SK-N-SH treated with all-trans-retinoic acid at 6 μM for 48 hours (cell line): ENCODE results near the gene ZEB2.

ENCODE experiments used
- ATAC-seq: fragments of 200-7000 bp; cut with Tn5 transposase; 3 replicates; pipeline ENCODE4 v1.9.1; 2020; ENCODE audit warnings: mild to moderate bottlenecking, moderate library complexity
- ARNTL ChIP-seq: fragments of 450-650 bp; formaldehyde crosslinking; IDR thresholded peaks from 2 replicates; pipeline ENCODE4 v1.5.0; 2020; ENCODE audit warnings: low read depth, mild to moderate bottlenecking, moderate library complexity, borderline replicate concordance
- BACH2 ChIP-seq: fragments of 250-450 bp; sonication (Bioruptor Pico); IDR thresholded peaks from 2 replicates; pipeline ENCODE4 v1.9.0; 2021; ENCODE audit warnings: mild to moderate bottlenecking, borderline replicate concordance
- CSDC2 ChIP-seq: fragments of 250-450 bp; sonication (Bioruptor Pico); IDR thresholded peaks from 2 replicates; pipeline ENCODE4 v1.5.0; 2020; ENCODE audit warnings: mild to moderate bottlenecking, moderate library complexity
- ESRRG ChIP-seq: fragments of 250-450 bp; sonication (Bioruptor Pico); IDR thresholded peaks from 2 replicates; pipeline ENCODE4 v1.6.1; 2021; ENCODE audit warnings: mild to moderate bottlenecking
- GLIS3 ChIP-seq: fragments of 250-450 bp; sonication (Bioruptor Pico); IDR thresholded peaks from 2 replicates; pipeline ENCODE4 v1.5.0; 2020; ENCODE audit warnings: mild to moderate bottlenecking, moderate library complexity
- ISL1 ChIP-seq: fragments of 250-450 bp; sonication (Bioruptor Pico); IDR thresholded peaks from 2 replicates; pipeline ENCODE4 v2.1.2; 2022; ENCODE audit warnings: mild to moderate bottlenecking, moderate library complexity
- OSR1 ChIP-seq: fragments of 250-450 bp; sonication (Bioruptor Pico); IDR thresholded peaks from 2 replicates; pipeline ENCODE4 v1.8.0; 2022; ENCODE audit warnings: moderate library complexity, mild to moderate bottlenecking, inconsistent platforms
- PPARA ChIP-seq: fragments of 250-450 bp; sonication (Bioruptor Pico); IDR thresholded peaks from 2 replicates; pipeline ENCODE4 v1.5.0; 2020; ENCODE audit warnings: mild to moderate bottlenecking, borderline replicate concordance
- RARB ChIP-seq: fragments of 250-450 bp; sonication (Bioruptor Pico); IDR thresholded peaks from 2 replicates; pipeline ENCODE4 v1.8.0; 2021; ENCODE audit warnings: mild to moderate bottlenecking, moderate library complexity
- SNAI2 ChIP-seq: fragments of 250-450 bp; sonication (Bioruptor Pico); IDR thresholded peaks from 2 replicates; pipeline ENCODE4 v1.5.0; 2020; ENCODE audit warnings: mild to moderate bottlenecking, moderate library complexity
- TCF4 ChIP-seq: fragments of 250-450 bp; sonication (Bioruptor Pico); IDR thresholded peaks from 2 replicates; pipeline ENCODE4 v1.8.0; 2021; ENCODE audit warnings: mild to moderate bottlenecking, moderate library complexity, borderline replicate concordance
- TOX ChIP-seq: fragments of 250-450 bp; sonication (Bioruptor Pico); IDR thresholded peaks from 2 replicates; pipeline ENCODE4 v1.8.0; 2021; ENCODE audit warnings: mild to moderate bottlenecking, moderate library complexity, borderline replicate concordance
- ZC3H10 ChIP-seq: fragments of 250-450 bp; sonication (Bioruptor Pico); IDR thresholded peaks from 2 replicates; pipeline ENCODE4 v1.5.1; 2021; ENCODE audit warnings: mild to moderate bottlenecking, moderate library complexity
- ZFP3 ChIP-seq: fragments of 250-450 bp; sonication (Bioruptor Pico); IDR thresholded peaks from 2 replicates; pipeline ENCODE4 v1.5.0; 2020; ENCODE audit warnings: mild to moderate bottlenecking, moderate library complexity
- ZFP30 ChIP-seq: fragments of 450-650 bp; formaldehyde crosslinking; IDR thresholded peaks from 2 replicates; pipeline ENCODE4 v1.5.0; 2022; ENCODE audit warnings: mild to moderate bottlenecking, moderate library complexity
- ZNF565 ChIP-seq: fragments of 450-650 bp; formaldehyde crosslinking; conservative IDR thresholded peaks from 2 replicates; pipeline ENCODE4 v1.5.0; 2020; ENCODE audit warnings: low read depth, mild to moderate bottlenecking, moderate library complexity
- ZNF70 ChIP-seq: fragments of 450-650 bp; formaldehyde crosslinking; IDR thresholded peaks from 2 replicates; pipeline ENCODE4 v1.5.0; 2020; ENCODE audit warnings: mild to moderate bottlenecking, moderate library complexity
- ZNF8 ChIP-seq: fragments of 450-650 bp; formaldehyde crosslinking; IDR thresholded peaks from 2 replicates; pipeline ENCODE4 v1.5.0; 2020; ENCODE audit warnings: mild to moderate bottlenecking, moderate library complexity
- TF ChIP-seq, protein P1 (sequence below): fragments of 250-450 bp; sonication (Bioruptor Pico); IDR thresholded peaks from 2 replicates; pipeline ENCODE4 v1.5.1; 2020; ENCODE audit warnings: low read depth, mild to moderate bottlenecking, moderate library complexity
- TF ChIP-seq, protein P2 (sequence below): fragments of 250-450 bp; sonication (Bioruptor Pico); IDR thresholded peaks from 2 replicates; pipeline ENCODE4 v1.8.0; 2020; ENCODE audit warnings: mild to moderate bottlenecking, moderate library complexity, borderline replicate concordance
- TF ChIP-seq, protein P3 (sequence below): fragments of 250-450 bp; sonication (Bioruptor Pico); IDR thresholded peaks from 2 replicates; pipeline ENCODE4 v1.5.1; 2021; ENCODE audit warnings: mild to moderate bottlenecking, moderate library complexity
- TF ChIP-seq, protein P4 (sequence below): fragments of 250-450 bp; sonication (Bioruptor Pico); IDR thresholded peaks from 2 replicates; pipeline ENCODE4 v1.8.0; 2021; ENCODE audit warnings: low read depth, mild to moderate bottlenecking, moderate library complexity, borderline replicate concordance
- TF ChIP-seq, protein P5 (sequence below): fragments of 250-450 bp; sonication (Bioruptor Pico); IDR thresholded peaks from 2 replicates; pipeline ENCODE4 v1.5.0; 2020; ENCODE audit warnings: mild to moderate bottlenecking, moderate library complexity

The ZEB2 gene

DNA sequence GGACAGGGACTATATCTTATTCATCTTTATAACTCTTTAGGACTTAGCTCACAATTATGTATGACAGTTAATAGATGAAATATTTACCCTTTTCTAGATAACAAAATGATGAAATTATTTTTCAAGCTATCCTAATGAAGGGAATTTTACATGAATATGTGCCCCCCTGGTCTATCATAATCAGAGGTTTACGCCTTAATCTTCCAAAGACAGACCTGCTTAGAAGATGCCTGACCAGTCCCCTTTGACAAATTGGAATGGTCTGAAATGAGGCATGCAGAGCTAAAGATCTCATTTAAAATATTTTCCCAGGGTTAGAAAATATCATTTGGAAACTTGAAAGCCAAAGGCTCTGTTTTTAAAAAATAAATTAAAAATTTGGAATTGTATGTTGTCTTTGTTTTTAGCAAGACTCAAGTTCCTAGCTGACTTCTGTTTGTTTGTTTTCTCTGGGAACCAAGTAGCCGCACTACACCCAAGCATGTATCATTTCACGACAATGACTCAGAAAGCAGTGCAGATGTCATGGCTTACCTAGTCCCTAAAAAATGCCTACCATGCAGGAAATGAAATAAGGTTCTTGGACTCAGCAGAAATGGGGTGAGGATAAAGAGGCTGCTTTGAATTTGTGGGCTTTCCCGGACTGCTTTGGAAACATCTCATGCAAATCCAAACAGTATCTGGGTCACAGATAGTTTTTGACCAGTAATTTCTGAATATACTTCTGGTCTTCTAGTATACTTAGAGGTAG, 162.1 kb downstream of the ZEB2 start:
- TF ChIP-seq, protein P1, sequence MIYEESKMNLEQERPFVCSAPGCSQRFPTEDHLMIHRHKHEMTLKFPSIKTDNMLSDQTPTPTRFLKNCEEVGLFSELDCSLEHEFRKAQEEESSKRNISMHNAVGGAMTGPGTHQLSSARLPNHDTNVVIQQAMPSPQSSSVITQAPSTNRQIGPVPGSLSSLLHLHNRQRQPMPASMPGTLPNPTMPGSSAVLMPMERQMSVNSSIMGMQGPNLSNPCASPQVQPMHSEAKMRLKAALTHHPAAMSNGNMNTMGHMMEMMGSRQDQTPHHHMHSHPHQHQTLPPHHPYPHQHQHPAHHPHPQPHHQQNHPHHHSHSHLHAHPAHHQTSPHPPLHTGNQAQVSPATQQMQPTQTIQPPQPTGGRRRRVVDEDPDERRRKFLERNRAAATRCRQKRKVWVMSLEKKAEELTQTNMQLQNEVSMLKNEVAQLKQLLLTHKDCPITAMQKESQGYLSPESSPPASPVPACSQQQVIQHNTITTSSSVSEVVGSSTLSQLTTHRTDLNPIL (CRISPR knock-in tag) = 0 out of 2 replicates have a peak, but pooled peaks have one; percentile 35
- no peak for TF ChIP-seq ZNF8 (CRISPR knock-in tag)
- no peak for TF ChIP-seq PPARA (CRISPR knock-in tag)
- ATAC-seq = peak; percentile 97

DNA sequence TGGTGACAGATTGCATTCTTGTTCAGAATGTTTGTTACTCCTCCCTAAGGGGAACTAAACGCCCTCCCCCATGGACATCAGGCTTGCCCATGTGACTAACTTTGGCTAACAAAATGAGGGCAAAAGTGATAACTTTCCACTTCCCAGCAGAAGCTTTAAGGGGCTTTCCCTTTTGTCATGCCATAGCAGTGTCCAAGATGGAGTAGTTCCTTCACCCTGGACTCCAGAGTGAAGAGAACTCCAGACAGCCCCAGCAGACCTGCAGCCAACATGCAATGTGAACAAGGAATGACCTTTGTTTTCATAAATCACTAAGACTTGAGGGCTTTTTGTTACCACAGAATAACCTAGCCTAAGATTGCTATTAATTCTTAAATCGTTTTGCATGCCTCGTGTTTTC, 163.5 kb downstream of the ZEB2 start:
- TF ChIP-seq, protein P2, sequence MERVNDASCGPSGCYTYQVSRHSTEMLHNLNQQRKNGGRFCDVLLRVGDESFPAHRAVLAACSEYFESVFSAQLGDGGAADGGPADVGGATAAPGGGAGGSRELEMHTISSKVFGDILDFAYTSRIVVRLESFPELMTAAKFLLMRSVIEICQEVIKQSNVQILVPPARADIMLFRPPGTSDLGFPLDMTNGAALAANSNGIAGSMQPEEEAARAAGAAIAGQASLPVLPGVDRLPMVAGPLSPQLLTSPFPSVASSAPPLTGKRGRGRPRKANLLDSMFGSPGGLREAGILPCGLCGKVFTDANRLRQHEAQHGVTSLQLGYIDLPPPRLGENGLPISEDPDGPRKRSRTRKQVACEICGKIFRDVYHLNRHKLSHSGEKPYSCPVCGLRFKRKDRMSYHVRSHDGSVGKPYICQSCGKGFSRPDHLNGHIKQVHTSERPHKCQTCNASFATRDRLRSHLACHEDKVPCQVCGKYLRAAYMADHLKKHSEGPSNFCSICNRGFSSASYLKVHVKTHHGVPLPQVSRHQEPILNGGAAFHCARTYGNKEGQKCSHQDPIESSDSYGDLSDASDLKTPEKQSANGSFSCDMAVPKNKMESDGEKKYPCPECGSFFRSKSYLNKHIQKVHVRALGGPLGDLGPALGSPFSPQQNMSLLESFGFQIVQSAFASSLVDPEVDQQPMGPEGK (CRISPR knock-in tag) = no peak
- TF ChIP-seq TCF4 (CRISPR knock-in tag) = no peak
- no peak for TF ChIP-seq SNAI2 (CRISPR knock-in tag)
- TF ChIP-seq ISL1 (CRISPR knock-in tag) = no peak
- no peak for TF ChIP-seq GLIS3 (CRISPR knock-in tag)
- TF ChIP-seq, protein P3, sequence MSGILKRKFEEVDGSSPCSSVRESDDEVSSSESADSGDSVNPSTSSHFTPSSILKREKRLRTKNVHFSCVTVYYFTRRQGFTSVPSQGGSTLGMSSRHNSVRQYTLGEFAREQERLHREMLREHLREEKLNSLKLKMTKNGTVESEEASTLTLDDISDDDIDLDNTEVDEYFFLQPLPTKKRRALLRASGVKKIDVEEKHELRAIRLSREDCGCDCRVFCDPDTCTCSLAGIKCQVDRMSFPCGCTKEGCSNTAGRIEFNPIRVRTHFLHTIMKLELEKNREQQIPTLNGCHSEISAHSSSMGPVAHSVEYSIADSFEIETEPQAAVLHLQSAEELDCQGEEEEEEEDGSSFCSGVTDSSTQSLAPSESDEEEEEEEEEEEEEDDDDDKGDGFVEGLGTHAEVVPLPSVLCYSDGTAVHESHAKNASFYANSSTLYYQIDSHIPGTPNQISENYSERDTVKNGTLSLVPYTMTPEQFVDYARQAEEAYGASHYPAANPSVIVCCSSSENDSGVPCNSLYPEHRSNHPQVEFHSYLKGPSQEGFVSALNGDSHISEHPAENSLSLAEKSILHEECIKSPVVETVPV = no peak
- TF ChIP-seq OSR1 (CRISPR knock-in tag) = no peak
- TF ChIP-seq, protein P4, sequence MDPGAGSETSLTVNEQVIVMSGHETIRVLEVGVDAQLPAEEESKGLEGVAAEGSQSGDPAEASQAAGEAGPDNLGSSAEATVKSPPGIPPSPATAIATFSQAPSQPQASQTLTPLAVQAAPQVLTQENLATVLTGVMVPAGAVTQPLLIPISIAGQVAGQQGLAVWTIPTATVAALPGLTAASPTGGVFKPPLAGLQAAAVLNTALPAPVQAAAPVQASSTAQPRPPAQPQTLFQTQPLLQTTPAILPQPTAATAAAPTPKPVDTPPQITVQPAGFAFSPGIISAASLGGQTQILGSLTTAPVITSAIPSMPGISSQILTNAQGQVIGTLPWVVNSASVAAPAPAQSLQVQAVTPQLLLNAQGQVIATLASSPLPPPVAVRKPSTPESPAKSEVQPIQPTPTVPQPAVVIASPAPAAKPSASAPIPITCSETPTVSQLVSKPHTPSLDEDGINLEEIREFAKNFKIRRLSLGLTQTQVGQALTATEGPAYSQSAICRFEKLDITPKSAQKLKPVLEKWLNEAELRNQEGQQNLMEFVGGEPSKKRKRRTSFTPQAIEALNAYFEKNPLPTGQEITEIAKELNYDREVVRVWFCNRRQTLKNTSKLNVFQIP = no peak
- no peak for TF ChIP-seq ZNF565 (CRISPR knock-in tag)
- no peak for TF ChIP-seq ZFP3 (CRISPR knock-in tag)
- no peak for TF ChIP-seq ESRRG (CRISPR knock-in tag)
- ATAC-seq = no peak

DNA sequence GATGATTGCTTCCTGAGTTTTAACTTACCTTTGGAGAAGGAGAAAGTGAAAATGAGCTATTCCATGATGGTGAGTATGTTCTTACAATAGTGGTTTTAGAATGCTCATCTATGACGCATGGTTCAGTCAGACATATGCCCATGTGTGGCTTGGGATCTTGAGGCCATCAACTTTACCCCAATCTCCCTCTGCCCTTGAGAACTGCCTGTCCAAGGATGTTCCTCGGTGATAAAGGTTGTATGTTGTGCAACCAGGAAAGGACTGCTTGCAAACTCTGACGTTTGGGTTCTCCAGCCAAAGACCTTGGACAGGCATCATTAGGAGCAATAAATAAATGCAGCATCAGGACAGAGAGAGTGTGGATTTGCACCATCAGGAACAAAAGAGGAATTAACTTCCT, 165.0 kb downstream of the ZEB2 start:
- ATAC-seq = no peak
- TF ChIP-seq CSDC2 (CRISPR knock-in tag) (no peak), ARNTL (CRISPR knock-in tag) (no peak), ZNF565 (CRISPR knock-in tag) (no peak), PPARA (CRISPR knock-in tag) (no peak), ZNF70 (CRISPR knock-in tag) (no peak), SNAI2 (CRISPR knock-in tag) (no peak), OSR1 (CRISPR knock-in tag) (no peak), ZFP30 (CRISPR knock-in tag) (no peak), ZFP3 (CRISPR knock-in tag) (no peak), ZNF8 (CRISPR knock-in tag) (no peak), BACH2 (no peak), ESRRG (CRISPR knock-in tag) (no peak), RARB (CRISPR knock-in tag) (no peak), ISL1 (CRISPR knock-in tag) (no peak), ZC3H10 (CRISPR knock-in tag) (no peak), TOX (CRISPR knock-in tag) (no peak)
- TF ChIP-seq, protein P5, sequence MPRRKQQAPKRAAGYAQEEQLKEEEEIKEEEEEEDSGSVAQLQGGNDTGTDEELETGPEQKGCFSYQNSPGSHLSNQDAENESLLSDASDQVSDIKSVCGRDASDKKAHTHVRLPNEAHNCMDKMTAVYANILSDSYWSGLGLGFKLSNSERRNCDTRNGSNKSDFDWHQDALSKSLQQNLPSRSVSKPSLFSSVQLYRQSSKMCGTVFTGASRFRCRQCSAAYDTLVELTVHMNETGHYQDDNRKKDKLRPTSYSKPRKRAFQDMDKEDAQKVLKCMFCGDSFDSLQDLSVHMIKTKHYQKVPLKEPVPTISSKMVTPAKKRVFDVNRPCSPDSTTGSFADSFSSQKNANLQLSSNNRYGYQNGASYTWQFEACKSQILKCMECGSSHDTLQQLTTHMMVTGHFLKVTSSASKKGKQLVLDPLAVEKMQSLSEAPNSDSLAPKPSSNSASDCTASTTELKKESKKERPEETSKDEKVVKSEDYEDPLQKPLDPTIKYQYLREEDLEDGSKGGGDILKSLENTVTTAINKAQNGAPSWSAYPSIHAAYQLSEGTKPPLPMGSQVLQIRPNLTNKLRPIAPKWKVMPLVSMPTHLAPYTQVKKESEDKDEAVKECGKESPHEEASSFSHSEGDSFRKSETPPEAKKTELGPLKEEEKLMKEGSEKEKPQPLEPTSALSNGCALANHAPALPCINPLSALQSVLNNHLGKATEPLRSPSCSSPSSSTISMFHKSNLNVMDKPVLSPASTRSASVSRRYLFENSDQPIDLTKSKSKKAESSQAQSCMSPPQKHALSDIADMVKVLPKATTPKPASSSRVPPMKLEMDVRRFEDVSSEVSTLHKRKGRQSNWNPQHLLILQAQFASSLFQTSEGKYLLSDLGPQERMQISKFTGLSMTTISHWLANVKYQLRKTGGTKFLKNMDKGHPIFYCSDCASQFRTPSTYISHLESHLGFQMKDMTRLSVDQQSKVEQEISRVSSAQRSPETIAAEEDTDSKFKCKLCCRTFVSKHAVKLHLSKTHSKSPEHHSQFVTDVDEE (CRISPR knock-in tag) = no peak
- TF ChIP-seq, protein P1 (CRISPR knock-in tag) = no peak
- TF ChIP-seq, protein P4 = no peak
- TF ChIP-seq, protein P3 = no peak
